SU-DHL-6 (cell line): Measurements from ENCODE around the gene LOXL4.

Source experiments
- H2AFZ ChIP-seq: fragments of 200-600 bp; sonication (generic); 2 replicates; pipeline ENCODE4 v1.6.1; 2014; ENCODE audit warnings: low read depth, mild to moderate bottlenecking, moderate library complexity, mixed read lengths, antibody characterized with exemption, low read length; ENCODE audit not compliant: severe bottlenecking
- H3F3A ChIP-seq: fragments of 200-600 bp; shearing (Covaris generic); 2 replicates; pipeline ENCODE4 v1.6.0; 2016; ENCODE audit warnings: antibody characterized with exemption, mild to moderate bottlenecking; ENCODE audit not compliant: insufficient read depth
- H3K27ac ChIP-seq: fragments of 200-600 bp; sonication (generic); 2 replicates; pipeline ENCODE4 v1.5.1; 2016; ENCODE audit warnings: low read depth, mild to moderate bottlenecking, low read length, moderate library complexity, mixed read lengths
- H3K27me3 ChIP-seq: fragments of 200-600 bp; sonication (generic), shearing (Covaris generic); 2 replicates; pipeline ENCODE4 v1.6.0; 2014; ENCODE audit warnings: mild to moderate bottlenecking, low read length
- H3K36me3 ChIP-seq: fragments of 200-600 bp; sonication (generic); 2 replicates; pipeline ENCODE4 v1.6.1; 2014; ENCODE audit warnings: mild to moderate bottlenecking, low read length, mixed read lengths
- H3K4me2 ChIP-seq: fragments of 300-600, 200-600 bp; shearing (Covaris generic), sonication (generic); 2 replicates; pipeline ENCODE4 v1.6.0; 2014; ENCODE audit warnings: low read length, low read depth, mild to moderate bottlenecking; ENCODE audit not compliant: poor library complexity, severe bottlenecking
- H3K4me3 ChIP-seq: fragments of 200-600 bp; sonication (generic); 2 replicates; pipeline ENCODE4 v1.5.1; 2014; ENCODE audit warnings: antibody characterized with exemption, low read length, mild to moderate bottlenecking, mixed read lengths; ENCODE audit not compliant: insufficient read depth, poor library complexity, severe bottlenecking
- H3K79me2 ChIP-seq: fragments of 200-600 bp; sonication (generic); 2 replicates; pipeline ENCODE4 v1.6.1; 2014; ENCODE audit warnings: mild to moderate bottlenecking, low read length, moderate library complexity; ENCODE audit not compliant: insufficient read depth
- H3K9ac ChIP-seq: fragments of 200-600 bp; sonication (generic); 2 replicates; pipeline ENCODE4 v1.7.0; 2014; ENCODE audit warnings: mild to moderate bottlenecking, low read length
- H3K9me2 ChIP-seq: fragments of 200-600 bp; sonication (generic); replicated peaks from 2 replicates; pipeline ENCODE4 v1.6.1; 2014; ENCODE audit warnings: low read length; ENCODE audit not compliant: insufficient read depth
- H3K9me3 ChIP-seq: fragments of 200-600 bp; sonication (generic); 2 replicates; pipeline ENCODE4 v1.6.1; 2014; ENCODE audit warnings: low read length, mixed read lengths; ENCODE audit not compliant: insufficient read depth
- H4K20me1 ChIP-seq: fragments of 200-600 bp; sonication (generic); 2 replicates; pipeline ENCODE4 v1.6.1; 2014; ENCODE audit warnings: low read depth, mild to moderate bottlenecking, antibody characterized with exemption, low read length, moderate library complexity, mixed read lengths
- CTCF ChIP-seq: fragments of 200-600 bp; sonication (generic); IDR thresholded peaks from one replicate; pipeline ENCODE4 v1.5.1; 2017; ENCODE audit warnings: antibody characterized with exemption, mild to moderate bottlenecking, low read length, moderate library complexity; ENCODE audit not compliant: insufficient read depth, poor library complexity, severe bottlenecking
- EZH2phosphoT487 ChIP-seq: fragments of 200-600 bp; sonication (generic), shearing (Covaris generic); conservative IDR thresholded peaks from 2 replicates; pipeline ENCODE4 v1.6.1; 2018; ENCODE audit warnings: mild to moderate bottlenecking, antibody characterized with exemption, low read length, moderate library complexity, mixed read lengths

Gene LOXL4

GRCh38 chr10:98303569-98303968, 35.6 kb upstream of the LOXL4 start:
- H3K27me3 ChIP-seq, result no peaks in the 10 kb centered on the region
- no peak overlapping the region for H3K4me2 ChIP-seq
- H2AFZ ChIP-seq, result no peak overlapping the region
- TF ChIP-seq CTCF (no peak), EZH2phosphoT487 (no peak)
- H4K20me1 ChIP-seq, result no peaks in the 10 kb centered on the region
- no peaks in the 10 kb centered on the region for H3K9me3 ChIP-seq
- no peaks in the 10 kb centered on the region for H3F3A ChIP-seq
- H3K36me3 ChIP-seq, result no peaks in the 10 kb centered on the region
- no peaks in the 10 kb centered on the region for H3K79me2 ChIP-seq
- H3K27ac ChIP-seq, result no peak overlapping the region
- no peak overlapping the region for H3K4me3 ChIP-seq
- no peak overlapping the region for H3K9ac ChIP-seq
- no peaks in the 10 kb centered on the region for H3K9me2 ChIP-seq

GRCh38 chr10:98302741-98303365, 34.9 kb upstream of the LOXL4 start:
- H3K36me3 ChIP-seq, result no peaks in the 10 kb centered on the region
- H3F3A ChIP-seq, result no peaks in the 10 kb centered on the region
- TF ChIP-seq CTCF, result no peak
- no peak for TF ChIP-seq EZH2phosphoT487
- no peaks in the 10 kb centered on the region for H3K9me3 ChIP-seq
- no peaks in the 10 kb centered on the region for H4K20me1 ChIP-seq
- no peak overlapping the region for H2AFZ ChIP-seq
- no peaks in the 10 kb centered on the region for H3K79me2 ChIP-seq
- no peaks in the 10 kb centered on the region for H3K27me3 ChIP-seq
- no peak overlapping the region for H3K4me3 ChIP-seq
- H3K9ac ChIP-seq, result no peak overlapping the region
- no peaks in the 10 kb centered on the region for H3K9me2 ChIP-seq
- no peak overlapping the region for H3K4me2 ChIP-seq
- no peak overlapping the region for H3K27ac ChIP-seq

- Histone ChIP-seq H3K4me2 (no peak overlapping the region), H3K9me3 (no peaks in the 10 kb centered on the region), H3K27me3 (no peaks in the 10 kb centered on the region), H2AFZ (no peak overlapping the region), H3F3A (no peaks in the 10 kb centered on the region), H3K79me2 (no peaks in the 10 kb centered on the region), H4K20me1 (no peaks in the 10 kb centered on the region), H3K9me2 (no peaks in the 10 kb centered on the region), H3K36me3 (no peaks in the 10 kb centered on the region), H3K4me3 (no peak overlapping the region), H3K27ac (no peak overlapping the region), H3K9ac (no peak overlapping the region)
- no peak for TF ChIP-seq EZH2phosphoT487
- TF ChIP-seq CTCF, result no peak
Observed at GRCh38 chr10:98301664-98302319, 33.8 kb upstream of the LOXL4 start.
